H1 (cell line): ENCODE data around the gene RAD9A. TPM values are rescaled to one million over a fixed set of nuclear protein-coding genes. Genes with fewer than 3 reads are reported as not detected.

Source experiments
- ATF3 ChIP-seq: IDR thresholded peaks from 2 replicates; pipeline ENCODE4 v1.6.1; 2011; ENCODE audit warnings: low read depth, mild to moderate bottlenecking, low read length; ENCODE audit not compliant: insufficient read depth
- BRCA1 ChIP-seq: IDR thresholded peaks from 2 replicates; pipeline ENCODE4 v1.6.1; 2012; ENCODE audit warnings: low read depth, low read length, improper control_type of control experiment
- CBX5 ChIP-seq: fragments of 300-800, 300-1000 bp; sonication (generic); IDR thresholded peaks from 2 replicates; pipeline ENCODE4 v1.7.1; 2016; ENCODE audit warnings: antibody characterized with exemption, low read length, low read depth
- CEBPB ChIP-seq: IDR thresholded peaks from 2 replicates; pipeline ENCODE4 v1.6.1; 2012; ENCODE audit warnings: low read depth, low read length
- CREB1 ChIP-seq: IDR thresholded peaks from 2 replicates; pipeline ENCODE4 v1.6.1; 2012; ENCODE audit warnings: inconsistent platforms
- EGR1 ChIP-seq: IDR thresholded peaks from 2 replicates; pipeline ENCODE4 v1.6.1; 2011; ENCODE audit warnings: low read depth, low read length, borderline replicate concordance
- GABPA ChIP-seq: IDR thresholded peaks from 2 replicates; pipeline ENCODE4 v1.6.1; 2011; ENCODE audit warnings: mild to moderate bottlenecking, low read length, moderate library complexity, borderline replicate concordance; ENCODE audit not compliant: insufficient read depth
- HDAC6 ChIP-seq: IDR thresholded peaks from one replicate; pipeline ENCODE4 v1.7.1; 2012; ENCODE audit warnings: low read depth, mild to moderate bottlenecking, inconsistent platforms, low read length, moderate library complexity
- JUND ChIP-seq: IDR thresholded peaks from 2 replicates; pipeline ENCODE4 v1.6.1; 2011; ENCODE audit warnings: mild to moderate bottlenecking, improper control_type of control experiment, low read length
- KDM4A ChIP-seq: IDR thresholded peaks from one replicate; pipeline ENCODE4 v1.7.1; 2012; ENCODE audit warnings: low read depth, mild to moderate bottlenecking, moderate library complexity, low read length, inconsistent platforms; ENCODE audit not compliant: severe bottlenecking
- KDM5A ChIP-seq: fragments of 200-600 bp; IDR thresholded peaks from 2 replicates; pipeline ENCODE4 v1.7.1; 2012; ENCODE audit warnings: mild to moderate bottlenecking, low read length, inconsistent platforms, mixed read lengths
- MAX ChIP-seq: IDR thresholded peaks from 2 replicates; pipeline ENCODE4 v1.6.1; 2012; ENCODE audit warnings: inconsistent platforms
- NRF1 ChIP-seq: IDR thresholded peaks from 2 replicates; pipeline ENCODE4 v1.6.1; 2011; ENCODE audit warnings: mild to moderate bottlenecking, low read depth, low read length, improper control_type of control experiment
- POLR2A ChIP-seq, 2 experiments: IDR thresholded peaks; 1 replicate in 1 of 2; 2 replicates in 1 of 2; pipeline ENCODE4 v1.6.1; 2011; ENCODE audit warnings: low read depth in 2 of 2, low read length in 2 of 2, mild to moderate bottlenecking in 2 of 2; ENCODE audit errors: control extremely low read depth in 1 of 2
- RBBP5 ChIP-seq: IDR thresholded peaks from 2 replicates; pipeline ENCODE4 v1.7.1; 2012; ENCODE audit warnings: low read depth, mild to moderate bottlenecking, inconsistent platforms, low read length, moderate library complexity, borderline replicate concordance
- RFX5 ChIP-seq: IDR thresholded peaks from 2 replicates; pipeline ENCODE4 v1.6.1; 2011; ENCODE audit warnings: low read depth, low read length, improper control_type of control experiment, borderline replicate concordance
- RXRA ChIP-seq: IDR thresholded peaks from 2 replicates; pipeline ENCODE4 v1.6.1; 2011; ENCODE audit warnings: low read depth, mild to moderate bottlenecking, low read length, moderate library complexity; ENCODE audit not compliant: insufficient read depth
- SIN3A ChIP-seq, 2 experiments: IDR thresholded peaks in 1 of 2; conservative IDR thresholded peaks in 1 of 2; 2 replicates each; pipeline ENCODE4 v1.6.1; 2011 to 2012; ENCODE audit warnings: low read length in 2 of 2, improper control_type of control experiment in 1 of 2, low read depth in 1 of 2, mild to moderate bottlenecking in 1 of 2
- SIRT6 ChIP-seq: IDR thresholded peaks from one replicate; pipeline ENCODE4 v1.7.1; 2012; ENCODE audit warnings: low read length, inconsistent platforms
- SIX5 ChIP-seq: IDR thresholded peaks from 2 replicates; pipeline ENCODE4 v1.6.1; 2011; ENCODE audit warnings: mild to moderate bottlenecking, low read depth, low read length
- SRF ChIP-seq: IDR thresholded peaks from 2 replicates; pipeline ENCODE4 v1.6.1; 2011; ENCODE audit warnings: mild to moderate bottlenecking, low read depth, low read length, moderate library complexity
- TAF1 ChIP-seq: IDR thresholded peaks from 2 replicates; pipeline ENCODE4 v1.6.1; 2011; ENCODE audit warnings: mild to moderate bottlenecking, low read depth, low read length
- TAF7 ChIP-seq: optimal IDR thresholded peaks from 2 replicates; pipeline ENCODE3; 2011; ENCODE audit warnings: low read depth, mild to moderate bottlenecking, inconsistent platforms, low read length, moderate library complexity, borderline replicate concordance
- TBP ChIP-seq: IDR thresholded peaks from 2 replicates; pipeline ENCODE4 v1.6.1; 2011; ENCODE audit warnings: low read depth, low read length, improper control_type of control experiment
- polyA plus RNA-seq, 7 experiments: library from polyadenylated mRNA; depleted of rRNA in 3 of 7; stranded (reverse) in 5 of 7; unstranded in 2 of 7; fragments of >200 nt in 5 of 7; fragments of 200-250 nt in 2 of 7; gene quantifications; 1 replicate in 5 of 7; 2 replicates in 1 of 7; 4 replicates in 1 of 7; pipeline versions ENCODE4 v1.2.1 to v1.2.3, GENCODE V29; 2011 to 2013; ENCODE audit warnings: missing spikeins in 2 of 7, mixed read lengths in 2 of 7
- total RNA-seq: library from RNA; stranded (reverse); fragmentation: NEBNext Ultra II Directional; extraction: Animal tissue kit (Norgen Biotek cat#: 25700); gene quantifications from 2 replicates; pipeline ENCODE4 v1.2.1, GENCODE V29; 2021

RAD9A gene
- total and polyA plus RNA-seq, 2 of the 8 experiments (the other 6 are each of a cell fraction or from before 2014, with no cell fraction given): 22.2 to 25.5 TPM

GRCh38 chr11:67428052-67429001 lies 36.5 kb downstream of the RAD9A start, which contains the start of gene RPS6KB2 (continued):
- TF ChIP-seq CREB1 (peak; percentile 100), EGR1 (no peak), KDM5A (peak; percentile 92), JUND (no peak), CEBPB (peak; percentile 85), KDM4A (peak; percentile 100), POLR2A (IDR thresholded peaks at IDR 0.05; ENCODE audit: control extremely low read depth in 1 of 2, low read depth in 2 of 2, low read length in 2 of 2) (peak in 1 of 2 experiments; percentile 91; a peak in 2 of 3 replicates), SIRT6 (no peak), RBBP5 (peak; percentile 83), MAX (peak; percentile 57), GABPA (0 out of 2 replicates have a peak, but pooled peaks have one; percentile 36), ATF3 (peak; percentile 98), TAF1 (peak; percentile 74; the same call in 1 of the 2 replicates), CBX5 (no peak), HDAC6 (no peak), SRF (peak; percentile 90), RXRA (no peak), SIN3A (conservative IDR thresholded peaks at IDR 0.05 in 1 of 2, IDR thresholded peaks at IDR 0.05 in 1 of 2; ENCODE audit: low read depth in 1 of 2, low read length in 2 of 2) (peak; percentile 91 to 99), SIX5 (peak; percentile 90), TBP (peak; percentile 73; the same call in 1 of the 2 replicates), NRF1 (peak; percentile 3; the same call in 1 of the 2 replicates), RFX5 (no peak), TAF7 (peak; percentile 25), BRCA1 (peak; percentile 67; the same call in 1 of the 2 replicates)
